ENCODE results near the gene JMJD7.

Gene JMJD7

DNA sequence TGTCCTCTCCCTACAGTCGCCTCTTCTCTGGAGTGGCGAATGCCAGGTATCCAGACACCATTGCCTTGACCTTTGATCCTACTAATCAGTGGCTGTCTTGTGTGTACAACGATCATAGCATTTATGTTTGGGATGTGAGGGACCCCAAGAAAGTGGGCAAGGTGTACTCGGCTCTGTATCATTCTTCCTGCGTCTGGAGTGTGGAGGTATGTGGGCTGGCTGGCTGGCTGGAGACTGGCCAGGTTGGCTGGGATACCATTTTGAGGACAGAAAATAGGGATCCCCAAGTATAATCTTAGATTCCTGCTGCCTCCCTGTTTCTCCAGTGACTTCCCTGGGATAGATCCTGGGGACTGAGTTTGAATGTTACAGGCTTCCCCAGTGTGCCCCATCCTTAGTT is 13.4 kb upstream of the JMJD7 start:
- H3K4me3 ChIP-seq (ENCODE audit: low read depth, low read length), result no peak overlapping the region
- TF ChIP-seq, protein P1, sequence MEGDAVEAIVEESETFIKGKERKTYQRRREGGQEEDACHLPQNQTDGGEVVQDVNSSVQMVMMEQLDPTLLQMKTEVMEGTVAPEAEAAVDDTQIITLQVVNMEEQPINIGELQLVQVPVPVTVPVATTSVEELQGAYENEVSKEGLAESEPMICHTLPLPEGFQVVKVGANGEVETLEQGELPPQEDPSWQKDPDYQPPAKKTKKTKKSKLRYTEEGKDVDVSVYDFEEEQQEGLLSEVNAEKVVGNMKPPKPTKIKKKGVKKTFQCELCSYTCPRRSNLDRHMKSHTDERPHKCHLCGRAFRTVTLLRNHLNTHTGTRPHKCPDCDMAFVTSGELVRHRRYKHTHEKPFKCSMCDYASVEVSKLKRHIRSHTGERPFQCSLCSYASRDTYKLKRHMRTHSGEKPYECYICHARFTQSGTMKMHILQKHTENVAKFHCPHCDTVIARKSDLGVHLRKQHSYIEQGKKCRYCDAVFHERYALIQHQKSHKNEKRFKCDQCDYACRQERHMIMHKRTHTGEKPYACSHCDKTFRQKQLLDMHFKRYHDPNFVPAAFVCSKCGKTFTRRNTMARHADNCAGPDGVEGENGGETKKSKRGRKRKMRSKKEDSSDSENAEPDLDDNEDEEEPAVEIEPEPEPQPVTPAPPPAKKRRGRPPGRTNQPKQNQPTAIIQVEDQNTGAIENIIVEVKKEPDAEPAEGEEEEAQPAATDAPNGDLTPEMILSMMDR (IDR thresholded peaks at IDR 0.05; ENCODE audit: borderline replicate concordance, insufficient read depth, low read depth, low read length), result no peak

DNA sequence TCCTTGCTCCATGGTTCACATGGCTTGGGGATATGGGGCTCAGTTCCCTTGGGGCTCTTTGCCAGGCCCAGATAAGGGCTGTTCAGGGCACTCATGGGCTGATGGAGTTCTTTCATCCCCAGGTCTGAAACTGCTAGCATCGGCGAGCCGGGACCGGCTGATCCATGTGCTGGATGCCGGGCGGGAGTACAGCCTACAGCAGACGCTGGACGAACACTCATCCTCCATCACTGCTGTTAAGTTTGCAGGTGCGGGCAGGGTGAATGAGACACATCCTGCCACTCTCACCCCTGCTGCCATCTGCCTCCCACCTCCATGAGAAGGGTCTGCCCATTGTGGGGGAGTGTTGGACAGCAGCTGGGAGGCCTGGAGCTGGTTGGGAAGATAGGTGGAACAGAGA is 11.1 kb upstream of the JMJD7 start:
- TF ChIP-seq, protein P1 (IDR thresholded peaks at IDR 0.05; ENCODE audit: borderline replicate concordance, insufficient read depth, low read depth, low read length), result no peak
- no peak overlapping the region for H3K4me3 ChIP-seq (ENCODE audit: low read depth, low read length)

DNA sequence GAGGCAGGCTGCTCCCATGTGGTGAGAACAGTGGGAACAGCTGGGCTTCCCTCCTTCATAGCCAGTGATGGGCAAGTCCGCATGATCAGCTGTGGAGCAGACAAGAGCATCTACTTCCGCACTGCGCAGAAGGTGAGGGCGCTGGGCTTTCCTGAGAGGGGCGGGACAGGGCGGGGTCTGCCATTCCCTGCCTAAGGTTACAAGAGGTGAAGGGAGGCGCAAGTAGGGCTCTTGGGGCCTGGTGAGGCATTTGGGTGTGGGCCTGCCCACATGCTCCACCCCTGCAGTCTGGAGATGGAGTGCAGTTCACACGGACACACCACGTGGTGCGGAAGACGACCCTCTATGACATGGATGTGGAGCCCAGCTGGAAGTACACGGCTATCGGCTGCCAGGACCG is 10.6 kb upstream of the JMJD7 start:
- H3K4me3 ChIP-seq (ENCODE audit: low read depth, low read length), result no peak overlapping the region
- TF ChIP-seq, protein P1 (IDR thresholded peaks at IDR 0.05; ENCODE audit: borderline replicate concordance, insufficient read depth, low read depth, low read length), result no peak

DNA sequence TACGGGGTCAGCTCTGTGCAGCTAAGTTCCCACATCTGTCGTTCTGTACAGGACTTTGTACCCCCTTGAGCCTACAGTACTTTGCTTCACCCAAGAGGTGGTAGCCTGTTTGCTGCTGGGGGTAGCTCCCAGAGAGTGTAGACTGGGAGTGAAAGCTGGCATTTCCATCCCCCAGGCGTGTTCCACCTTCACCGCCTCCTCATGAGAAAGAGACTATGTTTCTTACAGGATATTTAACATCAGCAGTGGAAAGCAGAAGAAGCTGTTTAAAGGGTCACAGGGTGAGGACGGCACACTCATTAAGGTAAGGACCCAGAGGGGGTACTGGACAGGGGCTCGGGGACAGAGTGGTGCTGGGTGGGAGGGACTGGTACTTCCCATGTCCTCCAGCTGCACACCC is 10.1 kb upstream of the JMJD7 start:
- TF ChIP-seq, protein P1 (IDR thresholded peaks at IDR 0.05; ENCODE audit: borderline replicate concordance, insufficient read depth, low read depth, low read length), result no peak
- no peak overlapping the region for H3K4me3 ChIP-seq (ENCODE audit: low read depth, low read length)

DNA sequence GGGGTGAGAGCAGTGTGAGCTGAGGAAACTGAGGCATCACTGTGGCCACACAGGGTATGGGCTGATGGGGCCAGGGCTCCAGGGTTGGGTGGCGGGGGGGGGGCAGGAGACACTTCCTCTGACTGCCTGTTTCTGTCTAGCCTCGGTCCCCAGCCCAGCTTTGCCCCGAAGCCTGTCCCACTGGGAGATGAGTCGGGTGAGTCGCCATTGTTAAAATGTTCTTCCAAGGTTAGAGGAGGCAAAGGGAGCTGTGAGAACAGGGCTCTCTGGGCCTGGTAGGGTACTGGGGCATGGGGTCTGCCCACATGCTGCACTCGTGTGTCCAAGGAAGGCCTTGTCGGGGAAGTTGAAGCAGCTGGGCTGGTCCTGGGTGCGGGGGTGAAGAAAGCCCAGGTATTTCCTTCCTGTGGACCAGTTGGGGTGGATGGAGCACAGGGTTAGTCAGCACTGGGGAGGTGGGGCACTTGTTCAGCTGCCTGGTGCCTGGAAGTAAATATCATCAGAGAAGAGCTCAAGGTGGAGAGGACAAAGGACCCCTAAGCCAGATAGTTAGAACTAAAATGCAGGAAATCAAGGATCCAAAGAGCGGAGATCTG is 8.3 kb upstream of the JMJD7 start:
- no peak overlapping the region for H3K4me3 ChIP-seq (ENCODE audit: low read depth, low read length)
- TF ChIP-seq, protein P1 (IDR thresholded peaks at IDR 0.05; ENCODE audit: borderline replicate concordance, insufficient read depth, low read depth, low read length), result no peak

DNA sequence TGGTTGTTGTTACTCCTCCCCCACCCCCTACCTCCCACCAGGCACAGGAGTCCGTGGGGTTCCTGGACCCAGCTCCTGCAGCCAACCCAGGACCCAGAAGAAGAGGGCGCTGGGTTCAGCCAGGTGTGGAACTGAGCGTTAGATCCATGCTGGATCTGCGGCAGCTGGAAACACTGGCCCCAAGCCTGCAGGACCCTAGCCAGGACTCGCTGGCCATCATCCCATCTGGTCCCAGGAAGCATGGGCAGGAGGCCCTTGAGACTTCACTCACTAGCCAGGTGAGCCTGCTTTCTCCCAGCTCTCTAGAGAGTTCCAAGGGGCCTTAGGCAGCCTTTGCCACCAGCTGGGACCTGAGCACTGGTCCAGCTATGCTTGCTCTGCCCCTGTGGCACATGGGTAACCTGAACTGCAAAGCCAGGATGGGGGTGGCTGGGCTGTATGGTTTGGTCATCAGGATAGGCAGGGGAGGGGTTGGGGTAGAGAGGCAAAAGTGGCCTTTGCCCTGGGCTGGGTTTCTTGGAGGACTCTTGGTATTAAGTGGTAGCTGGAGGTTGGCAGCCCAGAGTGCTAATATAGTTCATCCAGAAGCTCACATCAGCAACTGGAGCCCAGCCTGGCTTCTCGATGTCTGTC is 7.0 kb upstream of the JMJD7 start:
- TF ChIP-seq, protein P1 (IDR thresholded peaks at IDR 0.05; ENCODE audit: borderline replicate concordance, insufficient read depth, low read depth, low read length), result no peak
- no peak overlapping the region for H3K4me3 ChIP-seq (ENCODE audit: low read depth, low read length)

DNA sequence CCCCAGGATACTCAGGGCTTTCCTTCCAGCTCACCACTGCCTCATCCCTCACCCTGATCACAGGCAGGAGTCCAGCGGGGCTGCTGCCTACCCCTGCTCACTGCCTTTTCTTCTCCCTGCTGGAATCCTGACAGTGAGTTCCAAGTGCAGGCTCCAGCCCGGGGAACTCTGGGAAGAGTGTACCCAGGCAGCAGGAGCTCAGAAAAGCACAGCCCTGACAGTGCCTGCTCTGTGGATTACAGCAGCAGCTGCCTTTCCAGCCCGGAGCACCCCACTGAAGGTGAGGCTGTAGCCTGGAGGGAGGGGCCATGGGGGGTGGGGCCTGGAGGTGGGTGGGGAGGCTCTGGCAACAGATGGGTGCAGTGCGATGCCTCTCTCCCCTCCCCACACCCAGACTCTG is 6.1 kb upstream of the JMJD7 start:
- no peak overlapping the region for H3K4me3 ChIP-seq (ENCODE audit: low read depth, low read length)
- TF ChIP-seq, protein P1 (IDR thresholded peaks at IDR 0.05; ENCODE audit: borderline replicate concordance, insufficient read depth, low read depth, low read length), result no peak

All from GM12875 (cell line).